ENCODE data around the gene EXOC3L1. TPM values are rescaled to one million over a fixed set of nuclear protein-coding genes. Genes with fewer than 3 reads are reported as not detected.

EXOC3L1 gene
- total RNA-seq, 2 donors from 2014 or later = 0.68 to 1.5 TPM

- no peak overlapping the region for H3K27ac ChIP-seq
- H3K4me3 ChIP-seq = no peak overlapping the region
- H3K4me1 ChIP-seq (ENCODE audit: control insufficient read depth in 1 of 2, low read depth in 2 of 2) = peaks cover 0 to 5% of the 10 kb centered on the region in 2 donors
- no peak for DNase-seq (ENCODE audit: low spot score)
- no peaks in the 10 kb centered on the region for H3K9me3 ChIP-seq
- H3K27me3 ChIP-seq (replicated peaks; ENCODE audit: insufficient read depth) = no peaks in the 10 kb centered on the region
- no peaks in the 10 kb centered on the region for H3K36me3 ChIP-seq
- no peak for TF ChIP-seq CTCF (IDR thresholded peaks at IDR 0.05)
- no peak for ATAC-seq (ENCODE audit: insufficient number of reproducible peaks, low FRiP score, low read depth)
These were observed 25.8 kb upstream of the EXOC3L1 start for GRCh38 chr16:67215706-67216105.

- no peak overlapping the region for H3K4me3 ChIP-seq
- no peak for TF ChIP-seq CTCF (IDR thresholded peaks at IDR 0.05)
- no peak overlapping the region for H3K27ac ChIP-seq
- H3K4me1 ChIP-seq (ENCODE audit: control insufficient read depth in 1 of 2, low read depth in 2 of 2) = peaks cover 0 to 5% of the 10 kb centered on the region in 2 donors
- H3K9me3 ChIP-seq = no peaks in the 10 kb centered on the region
- no peaks in the 10 kb centered on the region for H3K36me3 ChIP-seq
- no peaks in the 10 kb centered on the region for H3K27me3 ChIP-seq (replicated peaks; ENCODE audit: insufficient read depth)
- DNase-seq (ENCODE audit: low spot score) (no peak), ATAC-seq (ENCODE audit: insufficient number of reproducible peaks, low FRiP score, low read depth) (no peak)
These were observed 23.5 kb upstream of the EXOC3L1 start for GRCh38 chr16:67213197-67214019.

GRCh38 chr16:67212766-67213165 lies 22.8 kb upstream of the EXOC3L1 start:
- Histone ChIP-seq H3K36me3 (no peaks in the 10 kb centered on the region), H3K4me1 (ENCODE audit: control insufficient read depth in 1 of 2, low read depth in 2 of 2) (peaks cover 0 to 4% of the 10 kb centered on the region in 2 donors), H3K27me3 (replicated peaks; ENCODE audit: insufficient read depth) (no peaks in the 10 kb centered on the region), H3K9me3 (no peaks in the 10 kb centered on the region), H3K27ac (no peak overlapping the region), H3K4me3 (no peak overlapping the region)
- DNase-seq (ENCODE audit: low spot score) = no peak
- ATAC-seq (ENCODE audit: insufficient number of reproducible peaks, low FRiP score, low read depth) = no peak
- no peak for TF ChIP-seq CTCF (IDR thresholded peaks at IDR 0.05)

- DNase-seq (ENCODE audit: low spot score) (no peak), ATAC-seq (ENCODE audit: insufficient number of reproducible peaks, low FRiP score, low read depth) (no peak)
- H3K4me3 ChIP-seq = no peak overlapping the region
- no peaks in the 10 kb centered on the region for H3K27me3 ChIP-seq (replicated peaks; ENCODE audit: insufficient read depth)
- H3K36me3 ChIP-seq = no peaks in the 10 kb centered on the region
- H3K27ac ChIP-seq = no peak overlapping the region
- no peaks in the 10 kb centered on the region for H3K4me1 ChIP-seq (ENCODE audit: control insufficient read depth in 1 of 2, low read depth in 2 of 2)
- no peak for TF ChIP-seq CTCF (IDR thresholded peaks at IDR 0.05)
- no peaks in the 10 kb centered on the region for H3K9me3 ChIP-seq
These were observed 21.7 kb upstream of the EXOC3L1 start for GRCh38 chr16:67211674-67212073.

- Histone ChIP-seq H3K4me3 (no peak overlapping the region), H3K27ac (no peak overlapping the region), H3K9me3 (no peaks in the 10 kb centered on the region), H3K36me3 (no peaks in the 10 kb centered on the region), H3K4me1 (ENCODE audit: control insufficient read depth in 1 of 2, low read depth in 2 of 2) (no peaks in the 10 kb centered on the region), H3K27me3 (replicated peaks; ENCODE audit: insufficient read depth) (no peaks in the 10 kb centered on the region)
- DNase-seq (ENCODE audit: low spot score) (no peak), ATAC-seq (ENCODE audit: insufficient number of reproducible peaks, low FRiP score, low read depth) (no peak)
- TF ChIP-seq CTCF (IDR thresholded peaks at IDR 0.05) = no peak
These were observed 20.4 kb upstream of the EXOC3L1 start for GRCh38 chr16:67210069-67210937.
